Endothelial cell of umbilical vein (primary cell): ENCODE results near the gene TMEM98. TPM values are rescaled to one million over a fixed set of nuclear protein-coding genes. Genes with fewer than 3 reads are reported as not detected.

Experiments
- BruUV-seq: library from RNA; stranded (reverse); fragments of 400-500 nt; replicated peaks from 2 replicates; lab custom pipeline; 2021; lab: Mats Ljungman, UMichigan
- CTCF ChIA-PET: fragments of 300-600, 350-600 bp; sonication (Branson Sonifier 250); formaldehyde crosslinking; loops from one replicate; lab custom pipeline; 2021; ENCODE audit warnings: antibody characterized with exemption, inconsistent platforms; lab: Charles Lee
- POLR2A ChIA-PET: fragments of 300-600, 350-600 bp; sonication (Branson Sonifier 250); formaldehyde crosslinking; loops from one replicate; lab custom pipeline; 2021; ENCODE audit warnings: antibody characterized with exemption, inconsistent platforms; lab: Charles Lee
- DNase-seq: peaks from one replicate; pipeline ENCODE4 v3.0.0-alpha.2; 2011; ENCODE audit warnings: low read depth, low spot score
- FAIRE-seq: peaks from 2 replicates; lab custom pipeline; 2011; peaks lifted over from hg19 to GRCh38; lab: Jason Lieb, UNC
- H2AFZ ChIP-seq: 2 replicates; pipeline ENCODE4 v1.6.0; 2012; ENCODE audit warnings: low read depth, low read length, control low read depth, inconsistent platforms
- H3K27ac ChIP-seq: 2 replicates; pipeline ENCODE4 v1.5.1; 2011; ENCODE audit warnings: low read depth, mild to moderate bottlenecking, control low read depth, low read length, moderate library complexity; ENCODE audit not compliant: insufficient read depth
- H3K27me3 ChIP-seq, 2 experiments: 2 replicates each; pipeline versions ENCODE4 v1.6.0 to v1.6.1; 2011; ENCODE audit warnings: low read length in 2 of 2, mixed read lengths in 1 of 2; ENCODE audit not compliant: control insufficient read depth in 2 of 2, insufficient read depth in 2 of 2
- H3K36me3 ChIP-seq, 2 experiments: 2 replicates in 1 of 2; 3 replicates in 1 of 2; pipeline ENCODE4 v1.5.1; 2011; ENCODE audit warnings: low read length in 2 of 2, mild to moderate bottlenecking in 1 of 2, moderate library complexity in 1 of 2; ENCODE audit not compliant: control insufficient read depth in 2 of 2, insufficient read depth in 2 of 2; ENCODE audit errors: extremely low read depth in 1 of 2
- H3K4me1 ChIP-seq: 3 replicates; pipeline ENCODE4 v1.5.1; 2011; ENCODE audit warnings: mild to moderate bottlenecking, low read length; ENCODE audit not compliant: control insufficient read depth, insufficient read depth; ENCODE audit errors: extremely low read depth
- H3K4me2 ChIP-seq: 2 replicates; pipeline ENCODE4 v1.6.1; 2011; ENCODE audit warnings: low read length, control low read depth, mixed read lengths; ENCODE audit not compliant: insufficient read depth
- H3K4me3 ChIP-seq, 3 experiments: fragments of 200-600 bp in 1 of 3; sonication (generic), shearing (Covaris generic) in 1 of 3; replicated peaks in 1 of 3; 2 replicates each; pipeline ENCODE4 v1.5.1; 2011 to 2016; ENCODE audit warnings: control low read depth in 3 of 3, low read length in 3 of 3, mild to moderate bottlenecking in 2 of 3, inconsistent platforms in 1 of 3, low read depth in 1 of 3, moderate library complexity in 1 of 3; ENCODE audit not compliant: insufficient read depth in 1 of 3
- H3K79me2 ChIP-seq: 2 replicates; pipeline ENCODE4 v1.6.0; 2012; ENCODE audit warnings: low read length, inconsistent platforms; ENCODE audit not compliant: control insufficient read depth, insufficient read depth
- H3K9ac ChIP-seq: replicated peaks from 2 replicates; pipeline ENCODE3; 2011; ENCODE audit warnings: low read length, control low read depth; ENCODE audit not compliant: insufficient read depth; ENCODE audit errors: extremely low read depth
- H3K9me1 ChIP-seq: replicated peaks from 3 replicates; pipeline ENCODE4 v1.6.0; 2011; ENCODE audit warnings: mild to moderate bottlenecking, low read length; ENCODE audit not compliant: control insufficient read depth, insufficient read depth; ENCODE audit errors: extremely low read depth
- H3K9me3 ChIP-seq: replicated peaks from 2 replicates; pipeline ENCODE4 v1.5.1; 2012; ENCODE audit warnings: low read length, inconsistent platforms; ENCODE audit not compliant: control insufficient read depth, insufficient read depth
- H4K20me1 ChIP-seq: replicated peaks from 2 replicates; pipeline ENCODE3; 2011; ENCODE audit warnings: mild to moderate bottlenecking, low read length; ENCODE audit not compliant: control insufficient read depth, insufficient read depth; ENCODE audit errors: extremely low read depth
- CTCF ChIP-seq, 2 donors: IDR thresholded peaks; 1 replicate in 1 of 2; 2 replicates in 1 of 2; pipeline ENCODE4 v1.5.1; 2011; ENCODE audit warnings: low read length in 2 of 2, mild to moderate bottlenecking in 2 of 2, moderate library complexity in 2 of 2, control low read depth in 1 of 2, inconsistent platforms in 1 of 2, low read depth in 1 of 2; ENCODE audit not compliant: insufficient read depth in 1 of 2; ENCODE audit errors: extremely low read depth in 1 of 2
- EZH2 ChIP-seq: IDR thresholded peaks from 2 replicates; pipeline ENCODE4 v1.6.1; 2012; ENCODE audit warnings: borderline replicate concordance, low read depth, mild to moderate bottlenecking, moderate library complexity, low read length, inconsistent platforms; ENCODE audit not compliant: severe bottlenecking
- FOS ChIP-seq: IDR thresholded peaks from 2 replicates; pipeline ENCODE4 v1.6.1; 2011; ENCODE audit warnings: mild to moderate bottlenecking, low read length, moderate library complexity, borderline replicate concordance; ENCODE audit not compliant: insufficient read depth
- GATA2 ChIP-seq: IDR thresholded peaks from 2 replicates; pipeline ENCODE4 v1.7.0; 2011; ENCODE audit warnings: low read depth, mild to moderate bottlenecking, moderate library complexity, mixed read lengths, low read length; ENCODE audit not compliant: insufficient read length, insufficient read depth
- JUN ChIP-seq: IDR thresholded peaks from 2 replicates; pipeline ENCODE4 v1.6.1; 2011; ENCODE audit warnings: borderline replicate concordance, low read depth; ENCODE audit not compliant: insufficient read length, insufficient read depth
- MAX ChIP-seq: IDR thresholded peaks from 2 replicates; pipeline ENCODE4 v1.6.1; 2011; ENCODE audit not compliant: insufficient read depth, insufficient read length
- POLR2A ChIP-seq: IDR thresholded peaks from 2 replicates; pipeline ENCODE4 v1.6.1; 2012; ENCODE audit warnings: low read depth, mild to moderate bottlenecking, control low read depth, low read length
- POLR2AphosphoS5 ChIP-seq: IDR thresholded peaks from 2 replicates; pipeline ENCODE4 v1.6.1; 2012; ENCODE audit warnings: low read depth, mild to moderate bottlenecking, control low read depth, low read length, moderate library complexity; ENCODE audit not compliant: insufficient read depth
- dilution Hi-C: fragments of 300-500 bp; cut with MboI; formaldehyde crosslinking; loops from one replicate; pipeline ENCODE4 v1.15.0; 2019; ENCODE audit warnings: low sequenced_read_pairs; ENCODE audit not compliant: extremely low pct_ligation_motif_present
- intact Hi-C: fragments of 100-400 bp; cut with micrococcal nuclease; formaldehyde crosslinking; loops from one replicate; pipeline ENCODE4 v1.10.0; 2022
- polyA plus RNA-seq, 4 experiments: library from polyadenylated mRNA; depleted of rRNA in 3 of 4; stranded (reverse) in 3 of 4; unstranded in 1 of 4; fragments of >200 nt; gene quantifications; 2 replicates each; pipeline versions ENCODE4 v1.2.1 to v1.2.3, GENCODE V29; 2011 to 2012; ENCODE audit warnings: missing spikeins in 1 of 4
- total RNA-seq: library from RNA; stranded (reverse); gene quantifications from 2 replicates; pipeline ENCODE4 v1.2.3, GENCODE V29; 2021

The TMEM98 gene
- total and polyA plus RNA-seq, 2 donors (not counting 3 experiments of a cell fraction or from before 2014, with no cell fraction given) = 83.6 to 456 TPM

GRCh38 chr17:32970281-32970680 lies 42.3 kb downstream of the TMEM98 start:
- BruUV-seq = no TSS peak
- H3K9ac ChIP-seq = no peak overlapping the region
- no peak overlapping the region for H2AFZ ChIP-seq
- ChIA-PET CTCF (no interaction called here), POLR2A (no interaction called here)
- DNase-seq (no peak), FAIRE-seq (no peak)
- H3K9me3 ChIP-seq = no peaks in the 10 kb centered on the region
- H3K36me3 ChIP-seq = no peaks in the 10 kb centered on the region
- no peaks in the 10 kb centered on the region for H3K9me1 ChIP-seq
- TF ChIP-seq EZH2 = no peak
- no peak for TF ChIP-seq CTCF (IDR thresholded peaks at IDR 0.05; ENCODE audit: extremely low read depth in 1 of 2, insufficient read depth in 1 of 2, low read depth in 1 of 2, low read length in 2 of 2)
- H3K4me1 ChIP-seq = no peaks in the 10 kb centered on the region
- intact Hi-C loops = no loop called here
- dilution Hi-C loops = no loop called here
- H3K27ac ChIP-seq = no peak overlapping the region
- no peaks in the 10 kb centered on the region for H4K20me1 ChIP-seq
- H3K79me2 ChIP-seq = no peaks in the 10 kb centered on the region
- H3K4me3 ChIP-seq = no peak overlapping the region
- H3K27me3 ChIP-seq = no peaks in the 10 kb centered on the region
- H3K4me2 ChIP-seq = no peak overlapping the region

- no TSS peak for BruUV-seq
- H3K9me1 ChIP-seq = no peaks in the 10 kb centered on the region
- no peaks in the 10 kb centered on the region for H3K79me2 ChIP-seq
- no peak overlapping the region for H3K4me2 ChIP-seq
- no peaks in the 10 kb centered on the region for H3K9me3 ChIP-seq
- TF ChIP-seq MAX (no peak), CTCF (IDR thresholded peaks at IDR 0.05; ENCODE audit: extremely low read depth in 1 of 2, insufficient read depth in 1 of 2, low read depth in 1 of 2, low read length in 2 of 2) (no peak), FOS (no peak), EZH2 (no peak), JUN (no peak), GATA2 (peak; percentile 9), POLR2AphosphoS5 (no peak), POLR2A (no peak)
- H4K20me1 ChIP-seq = no peaks in the 10 kb centered on the region
- H3K36me3 ChIP-seq = no peaks in the 10 kb centered on the region
- H3K4me3 ChIP-seq = no peak overlapping the region
- H3K4me1 ChIP-seq = no peaks in the 10 kb centered on the region
- no peak for FAIRE-seq
- ChIA-PET CTCF (no interaction called here), POLR2A (no interaction called here)
- H3K27ac ChIP-seq = no peak overlapping the region
- dilution Hi-C loops = no loop called here
- no peak for DNase-seq
- H3K27me3 ChIP-seq = no peaks in the 10 kb centered on the region
- H2AFZ ChIP-seq = no peak overlapping the region
- no peak overlapping the region for H3K9ac ChIP-seq
- intact Hi-C loops = no loop called here
Observed at GRCh38 chr17:32971171-32971570, 43.2 kb downstream of the TMEM98 start.
